ENCODE measurements around the gene OR6C70.

GRCh38 chr12:55470088-55470829, at the start of gene OR6C70:
- TF ChIP-seq CTCF (IDR thresholded peaks at IDR 0.05) (no peak), POLR2A (IDR thresholded peaks at IDR 0.05) (no peak)

Measured in tibial nerve (tissue), 3 donors.